Activated CD4-positive, alpha-beta memory T cell treated with anti-CD3 and anti-CD28 coated beads, Interleukin-2, amount 10 ng/mL, durations not matched to agents 7 days and 5 days (primary cell): ENCODE data around the gene SND1. TPM values are rescaled to one million over a fixed set of nuclear protein-coding genes. Genes with fewer than 3 reads are reported as not detected.

Source experiments
- CTCF ChIA-PET: fragments of 350-600 bp; sonication (Branson Sonifier 250); formaldehyde crosslinking; loops from one replicate; lab custom pipeline; 2021; ENCODE audit warnings: antibody characterized with exemption, inconsistent platforms; lab: Charles Lee
- POLR2A ChIA-PET: fragments of 350-600 bp; sonication (Branson Sonifier 250); formaldehyde crosslinking; loops from one replicate; lab custom pipeline; 2021; ENCODE audit warnings: antibody characterized with exemption; lab: Charles Lee
- DNase-seq: peaks from one replicate; pipeline ENCODE4 v3.0.0-alpha.2; 2020
- H3K27ac Mint-ChIP-seq: one replicate; pipeline ENCODE4 v1.8.0; 2021; ENCODE audit warnings: mild to moderate bottlenecking, mixed read lengths
- H3K27me3 Mint-ChIP-seq: one replicate; pipeline ENCODE4 v1.8.0; 2021; ENCODE audit warnings: mixed read lengths
- H3K36me3 Mint-ChIP-seq: one replicate; pipeline ENCODE4 v1.8.0; 2021; ENCODE audit warnings: low read depth, mixed read lengths
- H3K4me1 Mint-ChIP-seq: one replicate; pipeline ENCODE4 v1.8.0; 2021; ENCODE audit warnings: mixed read lengths
- H3K4me3 Mint-ChIP-seq: one replicate; pipeline ENCODE4 v1.8.0; 2021; ENCODE audit warnings: mild to moderate bottlenecking, mixed read lengths
- H3K9me3 Mint-ChIP-seq: one replicate; pipeline ENCODE4 v1.8.0; 2021; ENCODE audit warnings: mixed read lengths
- total RNA-seq, 2 experiments: library from RNA; stranded (reverse); gene quantifications; one replicate each; pipeline ENCODE4 v1.2.3, GENCODE V29; 2021

SND1 gene
- total RNA-seq, 2 experiments from 2014 or later, result 171 to 175 TPM

- H3K27ac Mint-ChIP-seq, result no peak overlapping the region
- peaks cover 20% of the 10 kb centered on the region for H3K27me3 Mint-ChIP-seq
- no peaks in the 10 kb centered on the region for H3K36me3 Mint-ChIP-seq
- no peaks in the 10 kb centered on the region for H3K4me1 Mint-ChIP-seq
- POLR2A ChIA-PET, result no interaction called here
- H3K9me3 Mint-ChIP-seq, result no peaks in the 10 kb centered on the region
- no peak overlapping the region for H3K4me3 Mint-ChIP-seq
- DNase-seq, result no peak
- CTCF ChIA-PET, result interaction anchor here (1.5 kb wide), 1 partner anchor 185 kb away, joined by 3 read pairs; no protein-coding TSS in a partner anchor
Observed at GRCh38 chr7:127632276-127632910, 19.6 kb upstream of the SND1 start.

GRCh38 chr7:127635659-127636285 lies 16.2 kb upstream of the SND1 start:
- H3K9me3 Mint-ChIP-seq, result no peaks in the 10 kb centered on the region
- CTCF ChIA-PET, result no interaction called here
- no peak for DNase-seq
- POLR2A ChIA-PET, result no interaction called here
- H3K27me3 Mint-ChIP-seq, result peaks cover 37% of the 10 kb centered on the region
- H3K36me3 Mint-ChIP-seq, result no peaks in the 10 kb centered on the region
- H3K4me3 Mint-ChIP-seq, result no peak overlapping the region
- H3K27ac Mint-ChIP-seq, result no peak overlapping the region
- no peaks in the 10 kb centered on the region for H3K4me1 Mint-ChIP-seq

- no peak overlapping the region for H3K4me3 Mint-ChIP-seq
- no peaks in the 10 kb centered on the region for H3K36me3 Mint-ChIP-seq
- no peaks in the 10 kb centered on the region for H3K9me3 Mint-ChIP-seq
- POLR2A ChIA-PET, result no interaction called here
- DNase-seq, result no peak
- H3K27me3 Mint-ChIP-seq, result peaks cover 38% of the 10 kb centered on the region
- no peaks in the 10 kb centered on the region for H3K4me1 Mint-ChIP-seq
- CTCF ChIA-PET, result no interaction called here
- no peak overlapping the region for H3K27ac Mint-ChIP-seq
Observed at GRCh38 chr7:127638197-127638596, 13.8 kb upstream of the SND1 start.

GRCh38 chr7:127644484-127644883 lies 7.5 kb upstream of the SND1 start:
- DNase-seq, result no peak
- ChIA-PET POLR2A (no interaction called here), CTCF (no interaction called here)
- Mint-ChIP-seq H3K4me1 (no peaks in the 10 kb centered on the region), H3K36me3 (no peaks in the 10 kb centered on the region), H3K27me3 (peaks cover 13% of the 10 kb centered on the region), H3K4me3 (no peak overlapping the region), H3K27ac (no peak overlapping the region), H3K9me3 (no peaks in the 10 kb centered on the region)

- no peak overlapping the region for H3K27ac Mint-ChIP-seq
- H3K36me3 Mint-ChIP-seq, result peaks cover 7% of the 10 kb centered on the region
- peaks cover 6% of the 10 kb centered on the region for H3K4me1 Mint-ChIP-seq
- H3K27me3 Mint-ChIP-seq, result peaks cover 1% of the 10 kb centered on the region
- H3K4me3 Mint-ChIP-seq, result no peak overlapping the region
- CTCF ChIA-PET, result no interaction called here
- no peak for DNase-seq
- H3K9me3 Mint-ChIP-seq, result no peaks in the 10 kb centered on the region
- POLR2A ChIA-PET, result no interaction called here
Observed at GRCh38 chr7:127647636-127648035, 4.4 kb upstream of the SND1 start.

GRCh38 chr7:127648986-127649385 lies 3.0 kb upstream of the SND1 start:
- peaks cover 15% of the 10 kb centered on the region for H3K36me3 Mint-ChIP-seq
- H3K4me3 Mint-ChIP-seq, result no peak overlapping the region
- peaks cover 1% of the 10 kb centered on the region for H3K27me3 Mint-ChIP-seq
- peaks cover 17% of the 10 kb centered on the region for H3K4me1 Mint-ChIP-seq
- DNase-seq, result no peak
- H3K27ac Mint-ChIP-seq, result no peak overlapping the region
- POLR2A ChIA-PET, result no interaction called here
- CTCF ChIA-PET, result no interaction called here
- no peaks in the 10 kb centered on the region for H3K9me3 Mint-ChIP-seq

GRCh38 chr7:127650847-127651555 lies 993 bp upstream of the SND1 start:
- ChIA-PET CTCF (interaction anchor here (1.5 kb wide), 1 partner anchor 66 kb away, joined by 5 read pairs; the partner anchor contains the start of gene GCC1), POLR2A (interaction anchor here (0.8 to 2.5 kb wide), 7 partner anchors 8 to 259 kb away, joined by 3 to 18 read pairs (median 5); partner anchors contain the start of genes ARF5, GCC1 and ZNF800)
- Mint-ChIP-seq H3K27me3 (no peaks in the 10 kb centered on the region), H3K4me1 (peaks cover 37% of the 10 kb centered on the region), H3K27ac (peak overlapping the region; percentile 95), H3K36me3 (peaks cover 31% of the 10 kb centered on the region), H3K9me3 (no peaks in the 10 kb centered on the region), H3K4me3 (peak overlapping the region; percentile 98)
- peak; percentile 18 for DNase-seq

GRCh38 chr7:127652333-127653248 lies 597 bp downstream of the SND1 start:
- no peaks in the 10 kb centered on the region for H3K9me3 Mint-ChIP-seq
- H3K4me3 Mint-ChIP-seq, result peak overlapping the region; percentile 98
- ChIA-PET CTCF (interaction anchor here (1.1 kb wide), 1 partner anchor 64 kb away, joined by 4 read pairs; the partner anchor contains the start of gene ARF5), POLR2A (interaction anchor here (1.0 to 2.5 kb wide), 4 partner anchors 9 to 261 kb away, joined by 3 to 18 read pairs (median 8); partner anchors contain the start of genes GCC1 and ZNF800)
- peaks cover 36% of the 10 kb centered on the region for H3K36me3 Mint-ChIP-seq
- H3K27ac Mint-ChIP-seq, result peak overlapping the region; percentile 95
- peaks cover 42% of the 10 kb centered on the region for H3K4me1 Mint-ChIP-seq
- H3K27me3 Mint-ChIP-seq, result no peaks in the 10 kb centered on the region
- DNase-seq, result no peak

GRCh38 chr7:127653396-127653795 lies 1.4 kb downstream of the SND1 start:
- Mint-ChIP-seq H3K4me1 (peaks cover 44% of the 10 kb centered on the region), H3K27ac (peak overlapping the region; percentile 95), H3K9me3 (no peaks in the 10 kb centered on the region), H3K4me3 (peak overlapping the region; percentile 98), H3K36me3 (peaks cover 40% of the 10 kb centered on the region), H3K27me3 (no peaks in the 10 kb centered on the region)
- no peak for DNase-seq
- ChIA-PET POLR2A (interaction anchor here (1.0 kb wide), 1 partner anchor 11 kb away, joined by 3 read pairs; no protein-coding TSS in a partner anchor), CTCF (interaction anchor here (1.1 kb wide), 1 partner anchor 65 kb away, joined by 4 read pairs; the partner anchor contains the start of gene ARF5)

GRCh38 chr7:127654404-127655394 lies 2.7 kb downstream of the SND1 start:
- Mint-ChIP-seq H3K4me1 (peaks cover 51% of the 10 kb centered on the region), H3K9me3 (no peaks in the 10 kb centered on the region), H3K27me3 (no peaks in the 10 kb centered on the region), H3K27ac (peak overlapping the region; percentile 27), H3K36me3 (peaks cover 50% of the 10 kb centered on the region), H3K4me3 (peak overlapping the region; percentile 98)
- CTCF ChIA-PET, result interaction anchor here (0.8 to 1.5 kb wide), 3 partner anchors 23 to 307 kb away, joined by 3 read pairs; no protein-coding TSS in a partner anchor
- DNase-seq, result no peak
- POLR2A ChIA-PET, result interaction anchor here (1.2 to 1.4 kb wide), 3 partner anchors 24 to 70 kb away, joined by 3 to 4 read pairs (median 3); partner anchors contain the start of genes ARF5 and GCC1

- no peaks in the 10 kb centered on the region for H3K9me3 Mint-ChIP-seq
- no peak for DNase-seq
- no peak overlapping the region for H3K4me3 Mint-ChIP-seq
- no peak overlapping the region for H3K27ac Mint-ChIP-seq
- ChIA-PET POLR2A (interaction anchor here (1.4 kb wide), 1 partner anchor 68 kb away, joined by 3 read pairs; the partner anchor contains the start of gene ARF5), CTCF (interaction anchor here (1.3 to 1.5 kb wide), 2 partner anchors 37 to 554 kb away, joined by 3 read pairs; no protein-coding TSS in a partner anchor)
- peaks cover 58% of the 10 kb centered on the region for H3K36me3 Mint-ChIP-seq
- H3K27me3 Mint-ChIP-seq, result no peaks in the 10 kb centered on the region
- H3K4me1 Mint-ChIP-seq, result peaks cover 55% of the 10 kb centered on the region
Observed at GRCh38 chr7:127655720-127656119, 3.7 kb downstream of the SND1 start.
